Loucy (cell line): ENCODE measurements around the gene ANTXRL.

ENCODE experiments used
- EZH2phosphoT487 ChIP-seq: fragments of 200-600 bp; IDR thresholded peaks from 2 replicates; pipeline ENCODE4 v1.6.1; 2018; ENCODE audit warnings: antibody characterized with exemption, mild to moderate bottlenecking, moderate library complexity, borderline replicate concordance
- TF ChIP-seq, protein P1 (sequence below): fragments of 200-600 bp; sonication (generic); conservative IDR thresholded peaks from 2 replicates; pipeline ENCODE4 v1.5.1; 2014; ENCODE audit warnings: mild to moderate bottlenecking, antibody characterized with exemption, low read length

DNA sequence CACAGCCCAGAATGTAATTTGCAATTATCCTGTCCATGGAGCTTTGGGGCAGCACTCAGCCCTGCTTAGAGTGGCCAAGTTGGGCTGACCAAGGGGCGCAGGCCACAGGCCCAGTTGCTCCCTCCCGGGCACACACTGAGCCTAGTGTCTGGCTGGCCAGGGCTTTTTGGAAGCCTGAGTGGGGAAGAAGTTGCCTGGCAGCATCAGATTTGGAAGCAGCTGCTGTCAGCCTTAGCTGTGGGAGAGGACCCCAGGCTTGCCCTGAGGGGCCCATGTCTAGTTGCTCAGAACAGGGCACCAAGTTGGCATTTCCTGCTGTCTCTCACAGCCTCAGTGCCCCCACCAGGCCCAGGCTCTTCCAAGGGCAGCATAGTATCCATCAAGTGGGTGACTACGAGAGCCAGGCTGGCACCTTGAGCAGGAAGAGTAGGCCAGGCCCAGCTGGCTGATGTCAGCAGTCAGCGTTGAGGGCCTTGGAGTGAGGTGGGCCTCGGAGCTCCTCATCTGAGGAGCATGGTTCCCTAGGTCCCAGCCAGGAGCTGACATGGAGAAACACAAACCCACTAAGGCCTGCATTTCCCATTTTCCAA is 14.4 kb downstream of the ANTXRL start:
- TF ChIP-seq, protein P1, sequence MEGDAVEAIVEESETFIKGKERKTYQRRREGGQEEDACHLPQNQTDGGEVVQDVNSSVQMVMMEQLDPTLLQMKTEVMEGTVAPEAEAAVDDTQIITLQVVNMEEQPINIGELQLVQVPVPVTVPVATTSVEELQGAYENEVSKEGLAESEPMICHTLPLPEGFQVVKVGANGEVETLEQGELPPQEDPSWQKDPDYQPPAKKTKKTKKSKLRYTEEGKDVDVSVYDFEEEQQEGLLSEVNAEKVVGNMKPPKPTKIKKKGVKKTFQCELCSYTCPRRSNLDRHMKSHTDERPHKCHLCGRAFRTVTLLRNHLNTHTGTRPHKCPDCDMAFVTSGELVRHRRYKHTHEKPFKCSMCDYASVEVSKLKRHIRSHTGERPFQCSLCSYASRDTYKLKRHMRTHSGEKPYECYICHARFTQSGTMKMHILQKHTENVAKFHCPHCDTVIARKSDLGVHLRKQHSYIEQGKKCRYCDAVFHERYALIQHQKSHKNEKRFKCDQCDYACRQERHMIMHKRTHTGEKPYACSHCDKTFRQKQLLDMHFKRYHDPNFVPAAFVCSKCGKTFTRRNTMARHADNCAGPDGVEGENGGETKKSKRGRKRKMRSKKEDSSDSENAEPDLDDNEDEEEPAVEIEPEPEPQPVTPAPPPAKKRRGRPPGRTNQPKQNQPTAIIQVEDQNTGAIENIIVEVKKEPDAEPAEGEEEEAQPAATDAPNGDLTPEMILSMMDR, result no peak
- TF ChIP-seq EZH2phosphoT487, result no peak
